ENCODE data around the gene CHMP1A. TPM values are rescaled to one million over a fixed set of nuclear protein-coding genes. Genes with fewer than 3 reads are reported as not detected.

The CHMP1A gene
- total RNA-seq, 1 experiment from 2014 or later: 198 TPM

- in situ Hi-C loops (cut with HindIII; ENCODE audit: low sequenced_read_pairs): no loop called here
- no peak for DNase-seq (ENCODE audit: low spot score)
Observed at GRCh38 chr16:89613231-89613953, 44.1 kb downstream of the CHMP1A start, which contains the start of gene DPEP1. TSS of gene DPEP1 (plus strand) at chr16:89613642. CDS start at chr16:89630411, 16,769 bp downstream.

DNA sequence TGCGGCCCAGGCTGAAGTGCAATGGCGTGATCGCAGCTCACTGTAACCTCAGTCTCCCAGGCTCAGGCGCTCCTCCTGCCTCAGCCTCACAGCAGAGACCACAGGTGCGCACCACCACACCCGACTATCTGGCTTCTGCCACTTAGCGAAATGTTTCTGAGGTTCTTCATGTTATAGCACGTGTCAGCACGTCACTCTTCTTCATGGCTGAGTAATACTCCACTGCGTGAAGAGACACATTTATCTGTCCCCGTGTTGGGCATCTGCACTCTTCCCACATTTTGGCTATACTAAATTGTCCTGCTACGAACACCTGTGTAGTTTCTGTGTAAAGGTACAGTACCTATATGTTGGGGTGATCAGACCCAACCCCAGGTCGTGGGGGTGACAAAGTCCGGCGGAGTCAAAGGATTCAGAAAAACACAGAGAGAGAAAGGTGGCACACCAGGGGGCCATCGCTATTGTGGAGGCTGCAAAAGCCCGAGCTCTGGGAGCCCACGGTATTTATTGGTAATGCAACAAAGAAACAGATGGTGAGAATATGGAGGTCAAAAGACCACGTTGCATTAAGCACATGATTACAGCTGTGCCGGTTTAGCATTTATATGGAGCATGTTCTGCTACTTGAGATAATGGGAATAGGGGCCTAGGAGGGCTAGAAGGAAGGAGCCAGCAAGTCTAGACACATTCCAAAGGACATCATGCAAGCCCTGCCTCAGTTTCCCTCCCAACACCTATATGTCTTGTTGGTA lies 44.9 kb downstream of the CHMP1A start:
- in situ Hi-C loops (cut with HindIII; ENCODE audit: low sequenced_read_pairs): no loop called here
- DNase-seq (ENCODE audit: low spot score): no peak

- in situ Hi-C loops (cut with HindIII; ENCODE audit: low sequenced_read_pairs): no loop called here
- no peak for DNase-seq (ENCODE audit: low spot score)
Observed at GRCh38 chr16:89610108-89610453, 47.4 kb downstream of the CHMP1A start.

DNA sequence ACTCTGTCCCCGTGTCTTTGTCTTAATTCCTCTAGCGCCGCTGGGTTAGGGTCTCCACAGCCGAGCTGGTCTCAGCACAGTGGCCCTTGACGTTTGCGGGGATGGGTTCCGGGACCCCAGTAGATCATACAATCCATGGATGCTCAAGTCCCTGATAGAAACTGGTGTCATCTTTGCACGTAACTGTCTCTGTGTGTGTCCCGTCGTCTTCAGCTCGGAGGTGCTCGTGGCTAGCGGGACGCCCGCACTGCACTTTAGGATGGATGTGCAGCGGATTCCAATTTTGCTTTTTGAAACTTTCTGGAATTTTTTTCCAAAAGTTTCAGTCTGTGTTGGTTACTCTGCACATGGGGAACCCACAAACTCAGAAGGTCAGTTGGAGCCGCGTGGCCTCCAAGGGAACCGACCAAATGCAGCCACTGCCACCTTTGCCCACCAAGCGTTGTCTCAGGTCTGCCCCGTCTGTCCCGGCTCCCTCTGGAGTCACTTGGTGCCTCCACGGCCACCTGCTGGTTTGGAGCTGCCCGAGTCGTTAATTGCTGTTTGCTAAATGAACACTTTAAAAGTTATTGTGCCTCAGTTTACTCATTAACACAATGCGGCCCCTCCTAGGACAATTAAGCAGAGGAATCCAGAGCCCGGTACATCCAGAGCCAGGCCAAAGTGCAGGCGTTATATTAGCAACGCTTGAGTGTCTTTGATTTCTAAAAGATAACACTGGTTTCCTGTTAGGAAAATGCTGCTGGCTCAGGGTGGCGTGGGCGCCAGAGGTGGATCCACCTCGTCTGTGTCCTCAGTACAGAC lies 49.4 kb downstream of the CHMP1A start:
- no peak for DNase-seq (ENCODE audit: low spot score)
- in situ Hi-C loops (cut with HindIII; ENCODE audit: low sequenced_read_pairs): no loop called here

DNA sequence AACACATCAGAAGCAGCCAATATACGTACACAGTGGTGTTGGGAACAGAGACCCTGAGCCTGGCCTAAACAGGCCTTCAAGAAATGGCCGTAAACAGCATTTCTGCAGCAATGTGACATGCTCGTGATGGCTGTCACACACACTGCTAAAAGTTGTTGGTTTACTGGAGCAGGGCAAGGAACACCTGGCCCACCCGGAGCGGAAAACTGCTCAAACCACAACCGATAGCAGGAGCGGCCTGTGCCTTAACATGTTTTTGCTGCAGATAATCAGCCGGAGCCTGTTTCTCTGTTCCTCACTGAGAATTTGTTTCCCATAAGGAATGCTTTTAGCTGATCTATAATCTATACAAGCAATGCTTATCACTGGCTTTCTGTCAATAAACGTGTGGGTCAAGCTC lies 50.1 kb downstream of the CHMP1A start:
- DNase-seq (ENCODE audit: low spot score): no peak
- in situ Hi-C loops (cut with HindIII; ENCODE audit: low sequenced_read_pairs): no loop called here

DNA sequence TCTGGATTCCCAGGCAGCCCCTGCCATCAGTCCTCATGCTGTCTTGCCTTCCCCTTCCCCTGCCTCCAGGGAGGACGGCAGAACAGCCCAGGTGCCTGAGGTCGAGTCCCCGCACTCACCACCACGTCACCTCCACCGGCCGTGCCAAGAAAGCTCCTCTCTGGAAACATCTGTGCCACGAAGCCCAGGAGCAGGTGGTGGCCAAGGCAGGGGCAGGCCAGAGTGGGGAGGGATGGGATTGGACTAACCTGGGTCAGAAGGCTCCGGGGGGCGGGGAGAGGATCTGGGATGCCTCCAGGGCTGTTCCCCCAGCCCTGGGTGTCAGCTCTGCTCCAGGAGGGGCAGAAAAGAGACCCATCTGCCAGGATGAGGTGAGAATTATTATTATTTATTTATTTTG lies 51.5 kb downstream of the CHMP1A start:
- in situ Hi-C loops (cut with HindIII; ENCODE audit: low sequenced_read_pairs): no loop called here
- DNase-seq (ENCODE audit: low spot score): no peak

GRCh38 chr16:89605186-89605970 lies 52.1 kb downstream of the CHMP1A start:
- DNase-seq (ENCODE audit: low spot score): no peak
- in situ Hi-C loops (cut with HindIII; ENCODE audit: low sequenced_read_pairs): no loop called here

- in situ Hi-C loops (cut with HindIII; ENCODE audit: low sequenced_read_pairs): no loop called here
- DNase-seq (ENCODE audit: low spot score): no peak
Observed at GRCh38 chr16:89604764-89605163, 52.7 kb downstream of the CHMP1A start.

- in situ Hi-C loops (cut with HindIII; ENCODE audit: low sequenced_read_pairs): no loop called here
- DNase-seq (ENCODE audit: low spot score): no peak
Observed at GRCh38 chr16:89602952-89603590, 54.4 kb downstream of the CHMP1A start.

DNA sequence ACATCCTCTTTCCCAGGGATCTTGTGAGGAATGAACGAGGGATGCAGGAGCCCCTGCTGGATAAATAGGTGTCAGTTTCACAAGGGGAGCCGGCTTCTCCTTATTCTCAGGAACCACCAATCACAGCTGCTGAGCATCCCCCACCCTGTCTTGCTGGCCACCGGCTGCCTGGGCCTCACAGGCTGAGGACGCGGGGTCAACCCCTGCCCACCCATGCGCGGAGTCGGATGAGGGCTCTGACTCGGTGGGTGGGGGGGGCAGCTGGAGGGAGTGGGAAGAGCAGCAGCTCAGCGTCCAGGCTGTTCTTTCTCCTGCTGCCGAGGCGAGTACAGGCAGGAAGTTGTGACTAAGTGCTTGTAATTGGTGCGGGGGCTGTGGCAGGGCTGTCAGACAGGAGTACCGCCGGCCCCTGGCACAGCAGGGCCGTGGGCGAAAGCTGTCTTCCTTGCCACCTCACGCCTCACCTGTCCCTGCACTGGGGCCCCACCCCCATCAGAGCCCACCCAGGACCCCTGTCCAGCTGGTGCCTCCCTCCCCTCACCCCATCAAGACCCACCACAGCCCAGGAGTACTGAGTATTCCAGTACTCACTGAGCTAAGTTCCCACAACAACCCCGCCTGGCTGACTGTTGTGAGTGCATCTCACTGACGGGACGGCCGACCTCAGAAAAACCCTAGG lies 55.1 kb downstream of the CHMP1A start:
- in situ Hi-C loops (cut with HindIII; ENCODE audit: low sequenced_read_pairs): no loop called here
- no peak for DNase-seq (ENCODE audit: low spot score)

- no peak for DNase-seq (ENCODE audit: low spot score)
- in situ Hi-C loops (cut with HindIII; ENCODE audit: low sequenced_read_pairs): no loop called here
Observed at GRCh38 chr16:89601906-89602272, 55.6 kb downstream of the CHMP1A start.

DNA sequence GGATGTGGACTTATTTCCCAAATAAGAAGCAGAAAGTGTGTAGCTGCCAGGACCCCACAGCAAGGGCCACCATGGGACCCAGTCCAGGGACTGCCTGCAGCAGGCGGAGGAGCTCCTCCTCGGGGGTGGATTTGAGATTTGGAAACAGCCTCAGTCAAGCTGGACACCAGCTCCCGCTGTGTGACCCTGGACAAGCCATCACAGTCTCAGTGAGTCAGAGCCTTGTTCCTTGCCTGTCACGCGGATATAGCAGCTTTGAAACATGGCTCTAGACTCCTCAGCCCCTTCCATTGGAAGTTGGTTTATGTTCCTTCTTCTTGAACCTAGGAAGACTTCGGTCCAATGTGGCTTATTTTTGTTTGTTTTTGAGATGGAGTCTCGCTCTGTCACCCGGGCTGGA lies 56.6 kb downstream of the CHMP1A start:
- no peak for DNase-seq (ENCODE audit: low spot score)
- in situ Hi-C loops (cut with HindIII; ENCODE audit: low sequenced_read_pairs): no loop called here

GRCh38 chr16:89600427-89600826 lies 57.1 kb downstream of the CHMP1A start:
- in situ Hi-C loops (cut with HindIII; ENCODE audit: low sequenced_read_pairs): no loop called here
- DNase-seq (ENCODE audit: low spot score): no peak

- in situ Hi-C loops (cut with HindIII; ENCODE audit: low sequenced_read_pairs): no loop called here
- no peak for DNase-seq (ENCODE audit: low spot score)
Observed at GRCh38 chr16:89599902-89600301, 57.6 kb downstream of the CHMP1A start.

DNA sequence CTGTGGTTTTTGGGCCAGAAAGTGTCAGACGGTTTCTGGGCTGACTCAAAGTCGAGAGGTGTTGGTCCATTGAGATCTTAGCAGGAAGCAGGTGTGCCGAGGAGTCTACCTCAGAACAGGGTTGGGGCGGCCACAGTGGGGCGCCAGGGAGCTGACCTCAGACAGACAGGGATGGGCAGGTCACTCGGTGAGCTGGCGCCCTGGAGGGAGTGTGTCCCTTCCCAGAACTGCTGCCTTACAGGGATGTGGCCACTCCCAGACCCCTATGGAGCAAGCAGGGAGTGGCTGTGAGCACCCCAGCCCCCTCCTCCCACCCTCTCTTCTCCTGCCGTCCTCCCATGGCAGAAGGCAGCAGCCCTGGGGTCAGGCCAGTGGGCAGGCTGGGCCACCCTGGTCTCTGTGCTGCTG lies 58.1 kb downstream of the CHMP1A start:
- in situ Hi-C loops (cut with HindIII; ENCODE audit: low sequenced_read_pairs): no loop called here
- no peak for DNase-seq (ENCODE audit: low spot score)

DNA sequence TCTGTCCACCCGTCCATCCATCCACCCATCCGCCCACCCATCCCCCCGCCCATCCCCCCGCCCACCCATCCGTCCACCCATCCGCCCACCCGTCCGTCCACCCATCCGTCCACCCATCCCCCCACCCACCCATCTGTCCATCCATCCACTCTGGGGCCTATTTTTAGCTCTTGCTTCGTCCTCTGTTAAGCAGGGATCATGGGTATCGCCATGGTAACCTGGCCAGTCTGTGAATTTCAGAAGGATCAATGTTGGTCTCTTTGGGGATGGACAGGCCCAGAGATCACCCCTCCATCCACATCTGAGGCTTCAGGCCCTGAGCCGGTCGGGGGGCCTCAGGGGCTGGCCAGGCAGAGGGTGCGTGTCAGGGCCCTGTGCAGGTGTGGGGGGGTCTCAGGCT lies 59.3 kb downstream of the CHMP1A start:
- in situ Hi-C loops (cut with HindIII; ENCODE audit: low sequenced_read_pairs): no loop called here
- DNase-seq (ENCODE audit: low spot score): no peak

DNA sequence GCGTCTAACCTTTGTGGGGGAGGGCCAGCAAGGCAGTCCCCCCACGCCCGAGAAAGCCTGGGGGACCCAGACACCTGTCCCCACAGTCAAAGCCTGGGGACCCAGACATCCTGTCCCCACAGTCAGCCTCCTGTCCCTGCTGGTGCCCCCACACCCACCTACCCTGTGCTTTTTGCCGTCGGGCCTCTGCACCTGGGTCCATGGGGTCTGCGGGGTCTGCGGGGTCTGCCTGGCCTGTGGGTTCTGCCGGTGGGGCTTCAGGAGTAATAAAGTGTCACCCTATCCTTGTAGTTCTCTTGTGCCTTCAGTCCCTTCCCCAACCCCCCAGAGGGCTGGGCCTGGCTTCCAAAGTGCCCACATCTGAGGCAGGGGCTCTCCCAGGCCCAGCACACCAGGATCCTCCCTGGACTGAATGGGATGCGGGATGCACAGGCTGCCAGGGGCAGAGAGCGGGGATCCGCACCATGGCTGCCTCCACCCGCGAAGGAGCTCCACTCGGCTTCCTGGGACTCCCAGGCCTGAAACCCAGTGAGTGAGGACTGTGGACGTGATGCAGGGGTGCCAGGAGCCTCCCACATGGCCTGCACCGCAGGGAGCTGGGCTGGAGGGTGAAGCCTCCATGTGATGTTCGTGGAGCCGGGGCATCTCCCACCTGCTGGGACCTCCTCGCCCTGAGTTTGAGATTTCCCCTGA lies 60.4 kb downstream of the CHMP1A start:
- no peak for DNase-seq (ENCODE audit: low spot score)
- in situ Hi-C loops (cut with HindIII; ENCODE audit: low sequenced_read_pairs): no loop called here
